Measurements from ENCODE around the gene NKTR. TPM values are rescaled to one million over a fixed set of nuclear protein-coding genes. Genes with fewer than 3 reads are reported as not detected.

NKTR gene
- polyA plus RNA-seq, 1 experiment = 19.0 TPM

- ChIA-PET CTCF (interaction anchor here (1.2 kb wide), 1 partner anchor 89 kb away, joined by 3 read pairs; no protein-coding TSS in a partner anchor), POLR2A (no interaction called here)
- H3K4me3 ChIP-seq (ENCODE audit: low read depth, low read length) = no peak overlapping the region
- TF ChIP-seq, protein P1, sequence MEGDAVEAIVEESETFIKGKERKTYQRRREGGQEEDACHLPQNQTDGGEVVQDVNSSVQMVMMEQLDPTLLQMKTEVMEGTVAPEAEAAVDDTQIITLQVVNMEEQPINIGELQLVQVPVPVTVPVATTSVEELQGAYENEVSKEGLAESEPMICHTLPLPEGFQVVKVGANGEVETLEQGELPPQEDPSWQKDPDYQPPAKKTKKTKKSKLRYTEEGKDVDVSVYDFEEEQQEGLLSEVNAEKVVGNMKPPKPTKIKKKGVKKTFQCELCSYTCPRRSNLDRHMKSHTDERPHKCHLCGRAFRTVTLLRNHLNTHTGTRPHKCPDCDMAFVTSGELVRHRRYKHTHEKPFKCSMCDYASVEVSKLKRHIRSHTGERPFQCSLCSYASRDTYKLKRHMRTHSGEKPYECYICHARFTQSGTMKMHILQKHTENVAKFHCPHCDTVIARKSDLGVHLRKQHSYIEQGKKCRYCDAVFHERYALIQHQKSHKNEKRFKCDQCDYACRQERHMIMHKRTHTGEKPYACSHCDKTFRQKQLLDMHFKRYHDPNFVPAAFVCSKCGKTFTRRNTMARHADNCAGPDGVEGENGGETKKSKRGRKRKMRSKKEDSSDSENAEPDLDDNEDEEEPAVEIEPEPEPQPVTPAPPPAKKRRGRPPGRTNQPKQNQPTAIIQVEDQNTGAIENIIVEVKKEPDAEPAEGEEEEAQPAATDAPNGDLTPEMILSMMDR (IDR thresholded peaks at IDR 0.05; ENCODE audit: insufficient read depth, low read depth, low read length) = no peak
- DNase-seq (ENCODE audit: low read depth) = no peak
- H3K36me3 ChIP-seq (ENCODE audit: control insufficient read depth, insufficient read depth, low read length) = peaks cover 25% of the 10 kb centered on the region
- H3K27me3 ChIP-seq (ENCODE audit: control insufficient read depth, insufficient read depth, low read length) = no peaks in the 10 kb centered on the region
Observed at GRCh38 chr3:42655980-42656679, 55.6 kb downstream of the NKTR start.

- POLR2A ChIA-PET = no interaction called here
- TF ChIP-seq, protein P1 (IDR thresholded peaks at IDR 0.05; ENCODE audit: insufficient read depth, low read depth, low read length) = no peak
- H3K4me3 ChIP-seq (ENCODE audit: low read depth, low read length) = no peak overlapping the region
- H3K36me3 ChIP-seq (ENCODE audit: control insufficient read depth, insufficient read depth, low read length) = peaks cover 25% of the 10 kb centered on the region
- CTCF ChIA-PET = no interaction called here
- no peaks in the 10 kb centered on the region for H3K27me3 ChIP-seq (ENCODE audit: control insufficient read depth, insufficient read depth, low read length)
- no peak for DNase-seq (ENCODE audit: low read depth)
Observed at GRCh38 chr3:42656680-42657610, 56.5 kb downstream of the NKTR start.

- Histone ChIP-seq H3K27me3 (ENCODE audit: control insufficient read depth, insufficient read depth, low read length) (no peaks in the 10 kb centered on the region), H3K36me3 (ENCODE audit: control insufficient read depth, insufficient read depth, low read length) (peaks cover 26% of the 10 kb centered on the region), H3K4me3 (ENCODE audit: low read depth, low read length) (no peak overlapping the region)
- DNase-seq (ENCODE audit: low read depth) = no peak
- POLR2A ChIA-PET = interaction anchor here (0.6 kb wide), 1 partner anchor 12 kb away, joined by 3 read pairs; no protein-coding TSS in a partner anchor
- TF ChIP-seq, protein P1 (IDR thresholded peaks at IDR 0.05; ENCODE audit: insufficient read depth, low read depth, low read length) = no peak
- CTCF ChIA-PET = interaction anchor here (2.1 kb wide), 1 partner anchor 85 kb away, joined by 7 read pairs; no protein-coding TSS in a partner anchor
Observed at GRCh38 chr3:42657675-42658074, 57.2 kb downstream of the NKTR start.

- Histone ChIP-seq H3K27me3 (ENCODE audit: control insufficient read depth, insufficient read depth, low read length) (no peaks in the 10 kb centered on the region), H3K36me3 (ENCODE audit: control insufficient read depth, insufficient read depth, low read length) (peaks cover 27% of the 10 kb centered on the region), H3K4me3 (ENCODE audit: low read depth, low read length) (no peak overlapping the region)
- TF ChIP-seq, protein P1 (IDR thresholded peaks at IDR 0.05; ENCODE audit: insufficient read depth, low read depth, low read length) = no peak
- no peak for DNase-seq (ENCODE audit: low read depth)
- ChIA-PET POLR2A (interaction anchor here (0.6 kb wide), 1 partner anchor 11 kb away, joined by 3 read pairs; no protein-coding TSS in a partner anchor), CTCF (interaction anchor here (0.9 to 2.1 kb wide), 2 partner anchors 84 to 97 kb away, joined by 3 to 7 read pairs; no protein-coding TSS in a partner anchor)
Observed at GRCh38 chr3:42658091-42658770, 57.7 kb downstream of the NKTR start.
